ENCODE results near the gene FAF1.

The FAF1 gene

DNA sequence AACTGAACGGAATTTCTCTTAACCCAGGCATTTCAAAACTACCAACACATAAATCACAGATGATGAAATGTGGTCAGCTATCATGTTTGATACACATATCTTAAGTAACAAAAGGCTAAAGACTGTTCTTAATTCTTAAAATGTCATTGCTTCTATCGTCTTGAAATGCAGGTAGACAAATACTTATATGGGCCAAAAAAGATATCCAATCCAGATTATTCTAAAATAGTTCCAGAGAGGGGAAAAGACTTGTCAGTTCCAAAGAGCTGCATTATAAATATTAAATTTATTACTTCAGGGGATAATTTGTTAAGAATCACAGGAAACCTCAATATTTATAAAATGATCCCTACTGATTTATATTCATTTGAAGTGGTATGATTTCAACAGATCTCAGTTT is 259.4 kb downstream of the FAF1 start:
- DNase-seq (ENCODE audit: low read depth) = no peak

DNA sequence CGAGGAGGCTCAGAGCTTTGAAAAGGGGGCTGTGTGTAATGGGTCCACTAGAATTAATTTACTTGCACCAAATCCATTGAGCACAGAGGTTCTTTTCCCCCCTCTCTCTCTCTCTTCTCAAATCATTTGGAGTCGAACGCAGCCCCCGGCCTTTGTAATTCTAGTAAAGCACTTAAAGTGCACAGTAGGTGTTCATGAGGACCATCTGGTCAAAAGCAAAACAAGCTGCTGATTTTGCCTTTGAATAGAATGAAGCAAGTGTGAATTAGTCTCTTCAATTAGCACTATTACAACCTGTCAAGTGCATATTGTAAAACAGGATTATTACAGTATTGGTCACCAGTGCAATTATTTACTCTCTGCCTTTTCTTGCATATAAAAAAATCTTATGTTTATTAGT is 259.9 kb downstream of the FAF1 start:
- no peak for DNase-seq (ENCODE audit: low read depth)

DNA sequence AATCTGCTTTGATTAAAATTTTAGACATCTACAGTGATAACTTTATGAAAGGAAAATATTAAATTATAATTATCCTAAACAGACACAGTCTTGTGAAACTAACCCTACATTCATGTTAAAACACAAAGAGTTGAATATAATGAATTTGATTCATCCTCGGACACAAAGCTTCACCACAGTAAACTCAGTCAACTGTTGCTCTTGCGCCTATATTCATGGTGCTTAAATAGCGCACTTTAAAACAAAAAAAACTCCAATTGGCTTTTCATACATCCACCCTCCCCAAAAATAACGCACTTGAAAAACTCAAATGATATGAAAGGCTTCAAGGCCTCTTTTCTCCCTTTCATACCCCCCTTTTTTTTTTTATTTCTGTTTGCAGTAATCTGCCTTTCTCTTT is 260.3 kb downstream of the FAF1 start:
- no peak for DNase-seq (ENCODE audit: low read depth)

DNA sequence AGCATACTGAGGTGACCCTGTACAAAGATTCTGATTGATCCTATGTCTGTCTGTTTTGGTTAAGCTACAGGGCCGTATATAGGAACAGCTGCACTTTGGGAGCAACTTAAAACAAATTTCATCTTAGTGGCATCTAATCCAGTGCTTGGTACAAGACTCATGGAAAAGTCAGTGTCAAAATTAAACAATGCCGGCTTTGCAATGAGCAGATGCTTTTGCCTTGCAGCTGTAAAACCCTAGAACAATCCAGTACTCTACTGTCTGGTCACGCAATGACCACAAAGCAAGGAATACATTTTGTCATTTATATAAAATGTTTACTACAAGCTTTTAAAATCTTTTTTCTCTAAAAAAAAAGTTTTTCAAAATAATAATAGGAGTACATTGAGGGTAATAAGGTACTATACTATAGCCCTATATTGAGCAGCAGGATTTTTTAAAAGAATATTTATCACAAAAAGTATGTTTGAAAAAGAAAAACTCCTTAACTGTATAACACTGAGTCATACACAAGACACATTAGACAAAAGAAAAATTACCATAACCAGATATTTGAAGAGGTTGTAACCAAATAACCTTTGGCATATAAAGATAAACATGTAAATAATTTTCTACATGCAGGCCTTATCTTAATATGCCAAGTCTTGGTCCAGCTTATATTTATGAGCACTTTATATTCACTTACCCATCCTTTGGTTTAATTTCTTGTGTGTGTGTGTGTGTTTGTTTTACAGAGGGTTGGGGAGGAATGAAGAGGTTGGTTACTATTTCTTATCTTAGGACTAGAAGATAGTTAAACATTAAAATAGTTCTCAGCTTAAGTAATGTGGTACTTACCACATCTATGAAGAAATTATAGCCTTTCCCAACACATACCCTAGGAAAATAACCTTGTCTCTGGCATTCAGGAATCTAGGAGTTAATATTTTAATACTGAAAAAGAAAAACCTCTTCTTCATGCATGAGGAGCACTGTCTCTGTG is 262.3 kb downstream of the FAF1 start:
- DNase-seq (ENCODE audit: low read depth) = no peak

DNA sequence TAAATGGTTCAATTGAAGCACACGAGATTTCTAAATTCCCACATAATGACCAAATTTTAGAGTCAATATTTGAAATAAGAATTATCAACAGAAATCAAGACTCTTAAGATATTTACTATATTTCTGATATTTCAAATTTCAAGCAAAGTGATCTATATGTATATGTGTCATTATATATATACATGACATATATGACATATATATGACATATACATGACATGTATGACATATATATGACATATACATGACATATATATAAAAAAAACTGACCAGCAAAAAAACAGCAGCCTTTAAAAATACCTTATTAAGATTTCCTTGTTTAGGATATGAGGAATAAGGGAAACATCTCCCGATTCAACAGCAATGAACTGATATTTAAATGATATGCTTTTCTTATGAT is 266.2 kb downstream of the FAF1 start:
- no peak for DNase-seq (ENCODE audit: low read depth)

DNA sequence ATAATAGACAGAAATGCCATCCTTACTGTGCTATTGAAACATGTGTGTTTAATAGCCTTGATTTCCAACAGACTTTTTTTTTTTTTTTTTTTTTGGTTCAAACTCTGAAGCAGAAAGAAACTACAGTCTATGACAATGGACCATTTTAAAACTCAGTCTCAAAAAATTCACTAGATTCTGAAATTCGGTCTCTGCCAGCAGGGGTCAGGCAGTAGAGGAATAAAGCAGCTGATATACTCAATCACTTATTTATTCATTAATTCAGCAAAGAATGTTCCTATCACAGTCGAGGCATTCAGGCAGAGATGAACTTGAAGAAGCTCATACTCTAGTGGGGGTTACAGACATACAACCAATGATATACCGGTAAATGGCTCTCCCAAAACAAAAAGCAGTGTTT is 275.9 kb downstream of the FAF1 start:
- DNase-seq (ENCODE audit: low read depth) = no peak

DNA sequence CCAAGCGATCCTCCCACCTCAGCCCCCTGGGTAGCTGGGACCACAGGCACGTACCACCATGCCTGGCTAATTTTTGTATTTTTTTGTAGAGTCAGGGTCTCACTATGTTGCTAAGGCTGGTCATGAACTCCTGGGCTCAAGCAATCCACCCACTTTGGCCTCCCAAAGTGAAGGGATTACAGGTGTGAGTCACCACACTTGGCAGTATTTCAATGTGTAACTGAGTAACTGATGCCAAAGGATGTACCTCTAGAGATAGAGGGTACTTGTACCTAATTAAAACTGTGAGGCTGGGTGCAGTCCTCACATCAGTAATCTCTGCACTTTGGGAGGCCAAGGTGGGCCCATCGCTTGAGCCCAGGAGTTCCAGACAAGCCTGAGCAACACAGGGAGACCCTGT is 278.1 kb downstream of the FAF1 start:
- no peak for DNase-seq (ENCODE audit: low read depth)

DNA sequence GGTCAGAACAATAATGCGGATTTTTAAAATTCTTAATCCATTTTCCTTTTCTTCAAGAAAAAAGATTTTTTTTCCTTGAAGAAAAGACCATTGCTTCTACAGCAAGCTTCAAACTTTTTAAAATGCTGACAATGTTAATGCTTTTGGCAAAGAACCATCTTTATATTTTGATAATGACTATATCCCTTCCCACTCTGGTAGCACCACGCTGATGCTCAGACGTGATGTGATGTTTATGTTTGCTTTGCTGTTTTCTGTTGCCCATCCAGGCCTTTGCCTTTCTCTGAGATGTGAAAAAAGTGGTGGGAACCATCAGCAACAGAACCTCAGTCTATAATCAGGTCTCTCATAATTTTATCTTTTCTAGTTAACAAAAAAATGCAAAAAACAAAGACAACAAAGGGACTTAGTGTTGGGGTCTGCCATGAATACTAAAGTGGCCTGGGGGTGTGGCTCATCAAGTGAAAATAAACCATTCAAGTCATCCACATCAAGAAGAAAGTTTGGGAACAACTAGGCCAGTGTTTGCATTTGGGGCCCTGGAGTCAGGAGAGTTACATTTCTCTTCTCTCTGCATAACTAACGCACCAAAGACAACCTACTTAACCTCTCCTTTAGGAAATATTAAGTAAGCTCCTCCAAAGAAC is 292.2 kb downstream of the FAF1 start:
- DNase-seq (ENCODE audit: low read depth) = no peak

DNA sequence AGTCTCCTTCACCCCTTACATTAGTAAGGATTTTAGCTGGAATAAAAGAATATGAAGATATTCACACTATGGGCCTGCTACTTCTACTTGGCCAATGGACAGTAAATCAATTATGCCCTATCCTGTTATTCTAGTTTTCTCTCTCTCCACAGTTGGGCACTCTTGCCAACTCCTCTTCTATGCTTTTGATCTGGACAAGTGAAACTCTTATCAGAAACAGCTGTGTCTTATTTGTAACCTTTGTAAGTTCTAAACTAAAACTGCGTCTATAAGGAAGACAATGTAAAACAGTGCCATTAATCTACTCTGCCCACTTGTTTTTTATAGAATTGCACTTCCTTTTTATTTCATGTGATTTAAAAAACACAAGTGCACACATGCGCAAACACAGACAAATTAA is 292.8 kb downstream of the FAF1 start:
- no peak for DNase-seq (ENCODE audit: low read depth)

DNA sequence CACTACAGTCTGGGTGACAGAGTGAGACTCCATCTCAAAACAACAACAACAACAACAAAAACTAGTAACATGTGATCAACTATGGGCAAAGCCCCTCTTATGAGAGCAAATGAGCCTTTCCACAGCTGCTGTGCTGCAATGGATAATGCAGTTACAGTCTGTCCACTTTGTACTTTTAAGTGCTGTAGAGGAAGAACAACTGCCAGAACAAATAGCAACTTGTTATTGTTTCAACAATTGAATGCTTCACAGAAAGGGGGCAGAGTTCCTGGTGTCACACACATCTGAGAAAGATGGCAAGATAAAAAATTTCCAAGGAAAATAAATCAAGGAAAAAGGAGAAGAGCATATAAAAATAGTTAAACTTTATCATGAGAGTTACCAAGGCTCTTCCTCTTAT is 293.2 kb downstream of the FAF1 start:
- no peak for DNase-seq (ENCODE audit: low read depth)

DNA sequence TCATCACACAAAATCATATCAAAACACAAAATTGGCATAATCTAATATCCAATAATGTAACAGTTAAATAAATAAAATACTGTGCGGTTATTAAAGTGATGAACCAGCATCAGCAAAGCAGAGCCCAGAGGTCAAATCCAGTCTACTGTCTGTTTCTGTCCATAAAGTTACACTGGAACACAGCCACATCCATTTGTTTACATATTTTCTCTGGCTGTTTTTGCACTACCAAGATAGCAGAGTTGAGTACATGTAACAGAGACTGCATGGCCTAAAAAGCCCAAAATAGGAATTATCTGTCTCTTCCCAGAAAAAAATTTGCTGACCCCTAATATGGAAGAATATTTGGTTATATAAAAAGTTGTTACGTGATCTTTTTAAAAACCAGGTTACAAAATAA is 294.7 kb downstream of the FAF1 start:
- DNase-seq (ENCODE audit: low read depth) = no peak

DNA sequence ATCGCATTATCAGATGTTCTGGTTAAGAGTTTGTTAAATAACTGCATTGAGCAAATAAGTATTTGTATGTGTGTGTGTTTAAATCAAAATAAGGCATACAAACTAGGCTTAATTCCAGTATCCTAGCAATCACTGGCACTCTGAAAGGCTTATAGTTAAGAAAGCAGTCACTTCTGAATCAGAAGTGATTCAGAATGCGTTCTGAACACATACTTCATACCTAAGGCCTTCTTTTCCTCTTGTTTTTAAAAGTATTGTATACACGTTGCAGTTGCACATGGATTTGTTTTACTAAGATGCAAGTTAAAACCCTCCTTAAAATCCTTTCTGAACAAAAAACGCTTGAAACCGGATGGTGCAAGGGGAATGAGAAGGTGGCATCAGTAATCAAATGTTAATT is 298.4 kb downstream of the FAF1 start:
- DNase-seq (ENCODE audit: low read depth) = no peak

DNA sequence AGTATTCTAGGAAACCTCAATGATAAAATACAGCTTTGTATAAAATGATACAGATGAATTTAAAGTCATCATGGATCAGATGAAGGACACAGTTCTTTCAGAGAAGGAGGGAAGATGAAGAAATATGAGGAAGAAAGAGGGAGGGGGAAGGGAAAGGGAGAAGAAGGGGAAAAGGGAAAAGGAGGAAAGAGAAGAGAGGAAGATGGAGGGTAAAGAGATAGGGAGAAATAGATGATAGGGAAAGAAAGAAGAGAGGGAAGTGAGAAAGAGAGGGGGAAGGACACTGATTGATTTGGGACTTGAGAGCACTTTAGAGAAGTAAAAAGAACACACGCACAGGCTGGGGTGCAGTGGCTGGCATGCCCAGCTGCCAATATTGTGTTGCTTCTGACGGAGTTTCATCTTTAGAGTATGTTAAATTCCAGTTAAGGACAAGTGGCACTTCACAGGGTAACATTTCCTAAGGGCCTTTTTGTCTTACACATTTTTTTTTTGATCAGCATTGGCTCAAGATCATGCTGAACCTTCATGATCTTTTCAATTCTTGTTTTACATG is 300.9 kb downstream of the FAF1 start:
- DNase-seq (ENCODE audit: low read depth) = no peak

DNA sequence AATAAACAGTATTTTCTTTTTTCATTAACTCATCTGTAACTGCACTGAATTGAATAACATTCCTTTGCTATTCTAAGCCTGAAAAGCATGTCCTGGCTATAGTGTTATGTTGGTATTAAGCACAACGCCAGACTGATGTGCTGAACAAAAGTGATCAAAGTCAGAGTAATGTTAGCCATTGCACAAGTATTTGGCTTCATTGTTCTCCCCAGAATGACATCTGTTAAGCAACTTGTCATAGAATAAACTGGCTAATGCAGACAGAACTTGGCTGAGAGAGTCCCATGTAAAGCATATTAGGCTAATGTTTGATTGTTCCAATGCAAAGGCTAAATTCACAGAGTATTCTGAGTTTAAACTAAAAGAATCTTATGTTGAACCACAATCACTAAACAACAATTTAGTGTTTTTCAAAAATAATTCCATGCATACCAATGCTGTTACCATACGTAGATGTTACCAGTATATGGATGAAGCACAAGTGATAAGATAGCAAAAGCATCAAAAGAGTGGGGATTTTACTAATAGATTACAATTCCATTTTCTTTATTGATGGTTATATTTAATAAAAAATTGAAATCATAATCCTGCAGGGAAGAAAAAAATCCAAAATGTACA is 301.5 kb downstream of the FAF1 start:
- no peak for DNase-seq (ENCODE audit: low read depth)

DNA sequence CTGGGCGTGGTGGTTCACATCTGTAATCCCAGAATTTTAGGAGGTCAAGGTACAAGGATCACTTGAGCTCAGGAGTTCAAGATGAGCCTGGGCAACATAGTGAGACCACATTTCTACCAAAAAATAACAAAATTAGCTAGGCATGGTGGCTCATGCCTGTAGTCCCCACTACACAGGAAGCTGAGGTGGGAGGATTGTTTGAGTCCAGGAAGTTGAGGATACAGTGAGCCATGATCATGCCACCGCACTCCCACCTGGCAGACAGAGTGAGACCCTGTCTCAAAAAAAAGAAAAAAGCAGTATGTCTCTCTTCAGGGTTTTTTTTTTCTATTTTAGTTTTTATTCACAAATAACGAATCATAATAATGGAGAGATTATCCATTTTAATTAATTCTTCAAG is 303.1 kb downstream of the FAF1 start:
- no peak for DNase-seq (ENCODE audit: low read depth)

DNA sequence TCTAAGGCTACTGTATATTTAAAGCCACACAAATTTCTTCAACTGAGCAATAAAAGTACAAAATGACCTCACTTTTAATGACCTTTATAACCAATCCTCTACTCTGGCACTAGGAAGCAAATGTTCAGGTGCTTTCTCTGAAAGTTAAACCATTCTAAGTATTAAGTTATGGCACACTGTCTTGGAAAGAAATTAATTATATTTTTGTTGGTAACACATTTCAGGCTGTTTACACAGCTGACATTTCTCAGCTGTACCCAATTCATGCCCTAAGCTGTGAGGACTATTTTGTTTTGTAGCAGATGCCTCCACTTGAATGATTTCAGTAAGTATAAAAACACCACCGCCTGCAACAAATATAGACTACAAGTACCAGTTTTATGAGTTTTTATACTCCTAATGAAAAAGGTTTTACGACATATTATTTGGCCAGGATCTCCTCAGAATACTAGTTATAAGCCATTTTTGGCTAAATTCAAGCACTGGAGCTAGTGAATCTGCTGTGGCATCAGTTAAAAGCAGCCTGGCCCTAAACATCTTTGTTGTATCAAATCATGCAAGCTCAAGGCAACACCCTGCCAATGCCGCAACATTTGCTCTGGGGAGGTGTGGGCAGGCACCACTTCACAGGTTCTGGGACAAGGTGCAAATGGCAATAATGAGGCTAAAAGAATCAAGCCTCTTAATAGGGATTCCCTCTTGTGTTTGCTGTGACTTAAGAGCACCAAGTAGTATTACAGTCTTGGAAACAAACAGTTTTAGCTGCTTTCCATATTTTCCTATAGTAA is 308.4 kb downstream of the FAF1 start:
- DNase-seq (ENCODE audit: low read depth) = no peak

DNA sequence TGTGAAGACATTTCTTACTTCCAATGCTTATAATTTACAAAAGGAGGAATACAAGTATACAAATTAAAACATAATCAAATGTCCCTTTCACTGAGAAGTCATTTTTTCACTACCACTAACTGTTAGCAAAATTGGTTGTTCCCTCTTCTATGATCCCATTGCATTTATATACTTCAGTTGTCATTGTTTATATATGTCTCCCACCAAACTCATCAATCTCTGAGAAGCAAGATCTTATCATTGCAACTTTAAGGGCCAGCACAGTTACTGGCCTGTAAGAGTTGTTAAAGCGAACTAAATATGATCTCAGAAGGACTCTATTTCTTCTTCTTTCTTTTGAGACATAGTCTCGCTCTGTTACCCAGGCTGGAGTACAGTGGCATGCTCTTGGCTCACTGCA is 313.5 kb downstream of the FAF1 start:
- no peak for DNase-seq (ENCODE audit: low read depth)

DNA sequence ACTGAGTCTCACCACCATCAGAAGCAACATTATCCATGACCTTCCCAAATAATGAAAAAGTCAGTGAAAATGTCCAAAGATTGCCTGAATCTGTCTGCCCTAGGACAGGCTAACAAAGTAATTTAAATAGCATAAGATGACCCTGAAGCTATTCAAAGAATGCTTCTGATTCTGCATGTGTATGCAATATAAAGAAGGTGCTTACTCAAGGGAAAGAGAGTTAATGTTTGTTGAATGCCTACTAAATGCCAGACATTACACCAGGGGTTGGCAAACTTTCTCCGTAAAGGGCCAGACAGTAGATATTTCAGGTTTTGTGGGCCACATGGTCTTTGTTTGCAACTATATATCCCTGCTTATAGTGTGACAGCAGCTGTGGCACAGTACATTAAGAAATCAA is 314.9 kb downstream of the FAF1 start:
- DNase-seq (ENCODE audit: low read depth) = no peak

DNA sequence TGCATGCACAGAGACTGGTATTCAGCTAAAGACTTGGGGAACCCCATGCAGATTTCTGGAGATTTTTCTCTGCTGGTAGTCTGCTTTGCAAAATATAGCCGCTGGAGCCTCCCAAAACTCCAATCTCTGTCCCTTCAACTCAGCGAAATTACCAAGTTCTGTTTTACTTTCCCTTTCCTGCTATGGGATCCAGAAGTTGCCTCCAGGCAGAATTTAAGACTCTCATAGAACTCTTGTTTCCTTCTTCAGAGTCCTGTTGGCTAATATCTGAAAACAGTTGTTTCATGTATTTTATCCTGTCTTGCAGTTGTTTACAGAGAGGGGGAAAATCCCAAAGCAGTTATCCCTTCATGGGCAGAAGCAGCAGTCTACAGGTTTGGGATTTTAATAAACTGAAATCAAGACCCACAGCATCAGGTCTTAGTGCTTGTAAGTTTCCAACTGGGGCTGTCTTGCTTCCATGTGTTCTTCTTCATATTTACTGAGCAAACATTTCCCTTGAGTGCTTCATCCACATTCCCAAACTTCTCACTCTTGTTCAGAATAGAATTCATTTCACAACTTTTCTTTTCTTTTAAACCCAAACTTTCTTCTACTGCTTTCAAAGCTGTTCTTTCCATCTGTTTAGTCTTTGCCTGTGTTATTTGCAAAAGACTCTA is 315.5 kb downstream of the FAF1 start:
- DNase-seq (ENCODE audit: low read depth) = no peak

DNA sequence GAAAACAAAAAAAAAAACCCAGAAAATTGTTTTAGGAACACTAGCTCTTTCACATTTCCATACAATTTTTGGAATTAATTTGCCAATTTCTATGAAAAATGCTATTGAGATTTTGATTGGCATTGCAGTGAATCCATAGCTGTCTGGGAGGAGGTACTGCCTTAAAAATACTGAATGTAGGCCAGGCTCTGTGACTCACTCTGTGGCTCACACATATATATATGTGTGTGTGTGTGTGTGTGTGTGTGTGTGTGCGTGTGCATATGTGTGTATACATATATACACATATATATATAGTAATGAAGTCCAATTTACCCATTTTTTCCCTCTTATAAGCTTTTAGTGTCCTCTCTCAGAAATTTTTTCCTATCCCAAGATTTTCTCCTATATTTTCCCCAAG is 322.6 kb downstream of the FAF1 start:
- DNase-seq (ENCODE audit: low read depth) = no peak

DNA sequence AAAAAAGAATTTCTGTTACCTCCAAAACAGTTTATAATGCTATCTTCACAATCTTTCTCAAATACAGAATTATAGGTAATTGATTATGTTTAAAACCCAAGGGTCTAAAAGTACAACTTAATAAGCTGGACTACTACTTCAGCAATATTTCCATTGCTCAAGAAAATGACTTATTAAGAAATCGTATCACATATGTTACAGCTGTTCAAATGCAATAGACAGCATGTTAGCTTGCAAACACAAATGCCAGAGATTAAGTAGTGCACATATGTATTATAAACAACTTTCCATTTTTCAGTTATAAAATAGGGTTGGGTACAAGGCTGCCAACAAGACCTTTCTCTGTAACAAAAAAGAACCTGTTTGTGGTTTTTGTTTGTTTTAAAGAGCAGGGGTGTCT is 325.8 kb downstream of the FAF1 start:
- no peak for DNase-seq (ENCODE audit: low read depth)

DNA sequence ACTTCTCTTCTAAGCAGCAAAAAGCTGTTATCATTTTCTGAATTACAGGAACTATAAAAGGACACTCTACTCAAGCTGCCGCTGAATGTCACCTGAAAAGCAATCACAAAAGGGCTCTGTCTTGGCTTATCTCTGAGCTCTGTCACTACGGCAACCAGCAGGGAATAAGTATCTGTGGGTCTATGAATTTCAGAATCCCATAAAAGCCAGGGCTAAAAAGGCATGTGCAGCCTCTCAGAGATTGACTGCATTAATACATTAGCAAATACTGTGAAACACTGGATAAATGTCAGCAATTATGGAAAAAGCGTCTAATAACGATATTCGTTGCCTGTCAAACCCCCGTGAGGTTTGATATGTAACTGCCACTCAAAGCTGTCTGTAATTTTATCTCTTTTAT is 326.6 kb downstream of the FAF1 start:
- no peak for DNase-seq (ENCODE audit: low read depth)

All from stimulated activated CD8-positive, alpha-beta memory T cell treated with anti-CD3 and anti-CD28 coated beads, Interleukin-7, amount 100 ng/mL, for 24 hours (primary cell).